Daoy (cell line): ENCODE data around the gene COMMD8. TPM values are rescaled to one million over a fixed set of nuclear protein-coding genes. Genes with fewer than 3 reads are reported as not detected.

Source experiments
- total RNA-seq: library from RNA; depleted of rRNA; stranded (reverse); fragments of >200 nt; shearing (Covaris generic); gene quantifications from 2 replicates; pipeline ENCODE4 v1.2.3, GENCODE V29; 2014; rRNA removed

Gene COMMD8
- total RNA-seq, 1 experiment from 2014 or later, result 50.3 TPM

Other genes with a start within 250 kb of the COMMD8 start
- 8.9 and 9.2 TPM in 2 replicates for gene ATP10D, start 21.6 kb upstream of the COMMD8 start, total RNA-seq